ENCODE measurements around the gene MCM3AP. TPM values are rescaled to one million over a fixed set of nuclear protein-coding genes. Genes with fewer than 3 reads are reported as not detected.
A peak's percentile ranks its signal among the peaks of the same experiment; 100 is the strongest.

The MCM3AP gene
- total RNA-seq, 2 donors from 2014 or later: 52.7 to 102 TPM

- peaks cover 0 to 16% of the 10 kb centered on the region in 2 donors for H3K36me3 ChIP-seq (replicated peaks in 1 of 2; ENCODE audit: insufficient read depth in 1 of 2, low read depth in 2 of 2)
- H3K4me3 ChIP-seq: no peak overlapping the region
- intact Hi-C loops (cut with DNase I): no loop called here
- H3K27ac ChIP-seq: no peak overlapping the region
- 93 to 95% methylated on average over 8 to 13 of the region's 14 CpGs for WGBS, 2 donors
- DNase-seq (no peak), ATAC-seq (no peak)
- no peaks in the 10 kb centered on the region for H3K4me1 ChIP-seq
- no peaks in the 10 kb centered on the region for H3K9me3 ChIP-seq
- no peak for TF ChIP-seq POLR2A (IDR thresholded peaks at IDR 0.05)
- TF ChIP-seq CTCF (IDR thresholded peaks at IDR 0.05): no peak
- no peaks in the 10 kb centered on the region for H3K27me3 ChIP-seq
Observed at GRCh38 chr21:46189959-46190490, 95.4 kb downstream of the MCM3AP start.

- Histone ChIP-seq H3K36me3 (replicated peaks in 1 of 2; ENCODE audit: insufficient read depth in 1 of 2, low read depth in 2 of 2) (peaks cover 0 to 15% of the 10 kb centered on the region in 2 donors), H3K27me3 (no peaks in the 10 kb centered on the region), H3K9me3 (no peaks in the 10 kb centered on the region), H3K4me1 (no peaks in the 10 kb centered on the region), H3K4me3 (no peak overlapping the region), H3K27ac (peak overlapping the region in 2 of 4 donors; percentile 10 to 17)
- DNase-seq (no peak), ATAC-seq (no peak)
- no peak for TF ChIP-seq POLR2A (IDR thresholded peaks at IDR 0.05)
- TF ChIP-seq CTCF (IDR thresholded peaks at IDR 0.05): no peak
- 83% methylated on average over 9 of the region's 9 CpGs for WGBS, 2 donors
- intact Hi-C loops (cut with DNase I): no loop called here
Observed at GRCh38 chr21:46189213-46189958, 96.0 kb downstream of the MCM3AP start.

- Histone ChIP-seq H3K36me3 (replicated peaks in 1 of 2; ENCODE audit: insufficient read depth in 1 of 2, low read depth in 2 of 2) (peaks cover 0 to 8% of the 10 kb centered on the region in 2 donors), H3K9me3 (no peaks in the 10 kb centered on the region), H3K4me3 (no peak overlapping the region), H3K27me3 (no peaks in the 10 kb centered on the region), H3K27ac (peak overlapping the region in 2 of 4 donors; percentile 10 to 17), H3K4me1 (peaks cover 4% of the 10 kb centered on the region)
- intact Hi-C loops (cut with DNase I): no loop called here
- TF ChIP-seq CTCF (IDR thresholded peaks at IDR 0.05) (no peak), POLR2A (IDR thresholded peaks at IDR 0.05) (no peak)
- WGBS, 2 donors: 57 to 61% methylated on average over 17 of the region's 17 CpGs
- ATAC-seq (no peak), DNase-seq (peak in 2 of 4 donors; percentile 21 to 22)
Observed at GRCh38 chr21:46188226-46189212, 96.9 kb downstream of the MCM3AP start.

GRCh38 chr21:46187814-46188213 is 97.6 kb downstream of the MCM3AP start:
- H3K36me3 ChIP-seq (replicated peaks in 1 of 2; ENCODE audit: insufficient read depth in 1 of 2, low read depth in 2 of 2): peaks cover 0 to 4% of the 10 kb centered on the region in 2 donors
- H3K4me1 ChIP-seq: peaks cover 7% of the 10 kb centered on the region
- no peak for TF ChIP-seq POLR2A (IDR thresholded peaks at IDR 0.05)
- TF ChIP-seq CTCF (IDR thresholded peaks at IDR 0.05): no peak
- no peak for ATAC-seq
- H3K4me3 ChIP-seq: no peak overlapping the region
- 80 to 85% methylated on average over 7 of the region's 7 CpGs for whole genome bisulfite sequencing, 2 donors
- H3K27me3 ChIP-seq: no peaks in the 10 kb centered on the region
- DNase-seq: no peak
- no peak overlapping the region for H3K27ac ChIP-seq
- intact Hi-C loops (cut with DNase I): no loop called here
- no peaks in the 10 kb centered on the region for H3K9me3 ChIP-seq

Measured in body of pancreas (tissue), 4 donors.